KG1 (cell line): ENCODE measurements around the gene AGPAT4.

Source experiments
- DNase-seq: peaks from one replicate; lab custom pipeline; 2025; lab: John Stamatoyannopoulos, UW

The AGPAT4 gene

GRCh38 chr6:161255518-161255917, 18.3 kb downstream of the AGPAT4 start:
- DNase-seq, result no peak

- DNase-seq, result no peak
Observed at GRCh38 chr6:161254464-161255253, 19.2 kb downstream of the AGPAT4 start.

- DNase-seq, result no peak
Observed at GRCh38 chr6:161254126-161254463, 19.8 kb downstream of the AGPAT4 start.

- DNase-seq, result no peak
Observed at GRCh38 chr6:161251345-161251744, 22.5 kb downstream of the AGPAT4 start.

GRCh38 chr6:161249327-161249726, 24.5 kb downstream of the AGPAT4 start:
- no peak for DNase-seq

GRCh38 chr6:161246725-161247124, 27.1 kb downstream of the AGPAT4 start:
- DNase-seq, result no peak

- no peak for DNase-seq
Observed at GRCh38 chr6:161245363-161245762, 28.5 kb downstream of the AGPAT4 start.

GRCh38 chr6:161244725-161245124, 29.1 kb downstream of the AGPAT4 start:
- no peak for DNase-seq

- peak; percentile 2 for DNase-seq
Observed at GRCh38 chr6:161242779-161243693, 30.8 kb downstream of the AGPAT4 start.

- DNase-seq, result no peak
Observed at GRCh38 chr6:161242113-161242512, 31.7 kb downstream of the AGPAT4 start.

- DNase-seq, result no peak
Observed at GRCh38 chr6:161239001-161239400, 34.9 kb downstream of the AGPAT4 start.

GRCh38 chr6:161238500-161238899, 35.4 kb downstream of the AGPAT4 start:
- DNase-seq, result no peak

GRCh38 chr6:161238081-161238480, 35.8 kb downstream of the AGPAT4 start:
- DNase-seq, result no peak

GRCh38 chr6:161237176-161237575, 36.7 kb downstream of the AGPAT4 start:
- no peak for DNase-seq

GRCh38 chr6:161235776-161236633, 37.9 kb downstream of the AGPAT4 start:
- no peak for DNase-seq

- DNase-seq, result no peak
Observed at GRCh38 chr6:161233986-161234661, 39.7 kb downstream of the AGPAT4 start.

- DNase-seq, result no peak
Observed at GRCh38 chr6:161232467-161232866, 41.4 kb downstream of the AGPAT4 start.

- DNase-seq, result no peak
Observed at GRCh38 chr6:161232010-161232409, 41.9 kb downstream of the AGPAT4 start.

GRCh38 chr6:161230339-161230738, 43.5 kb downstream of the AGPAT4 start:
- DNase-seq, result no peak

- DNase-seq, result peak; percentile 68
Observed at GRCh38 chr6:161228921-161229591, 44.8 kb downstream of the AGPAT4 start.

GRCh38 chr6:161228096-161228495, 45.8 kb downstream of the AGPAT4 start:
- no peak for DNase-seq
